ENCODE data around the gene KLRB1.

GRCh38 chr12:9626821-9627220 lies 19.1 kb upstream of the KLRB1 start:
- TF ChIP-seq POLR2A (IDR thresholded peaks at IDR 0.05; ENCODE audit: low read length), result no peak
- no peak for TF ChIP-seq GATA1 (IDR thresholded peaks at IDR 0.05; ENCODE audit: low read depth, low read length)
